Measurements from ENCODE around the gene MRPL40.
A peak's percentile ranks its signal among the peaks of the same experiment; 100 is the strongest.
"Not testable (repeated sequence)": the region's sequence is repeated elsewhere in the genome, so short reads cannot be mapped to it uniquely, and the experiment has no call there.

The MRPL40 gene

DNA sequence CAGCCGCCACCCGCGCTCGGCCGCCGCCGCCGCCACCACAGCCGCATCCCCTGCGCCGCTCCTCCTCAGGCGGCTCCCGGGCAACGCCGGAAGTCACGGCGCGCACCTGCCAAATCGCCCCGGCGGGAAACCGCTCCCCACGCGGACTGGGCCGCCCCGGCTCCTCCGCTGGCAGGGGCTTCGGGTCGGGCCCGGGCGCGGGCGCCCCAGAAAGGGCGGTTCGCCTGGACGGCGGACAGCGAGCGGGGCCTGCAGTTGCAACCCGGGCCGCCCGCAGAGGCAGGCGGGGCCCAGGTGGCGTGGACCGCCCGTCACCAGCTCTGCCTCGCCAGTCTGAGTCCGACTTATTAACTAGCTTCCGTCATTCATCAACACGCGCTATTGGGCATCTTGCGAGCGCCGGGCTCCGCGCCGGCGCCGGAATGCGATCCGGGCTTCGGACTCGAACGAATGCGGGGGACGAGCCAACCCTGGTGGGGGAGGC is 654 bp upstream of the MRPL40 start, which contains the start of gene HIRA:
Gene HIRA, minus strand, starts transcription at position 85 of the 484 bp plus-strand sequence. CDS start 257 bp downstream, outside the sequence.
- TF ChIP-seq, protein P1, sequence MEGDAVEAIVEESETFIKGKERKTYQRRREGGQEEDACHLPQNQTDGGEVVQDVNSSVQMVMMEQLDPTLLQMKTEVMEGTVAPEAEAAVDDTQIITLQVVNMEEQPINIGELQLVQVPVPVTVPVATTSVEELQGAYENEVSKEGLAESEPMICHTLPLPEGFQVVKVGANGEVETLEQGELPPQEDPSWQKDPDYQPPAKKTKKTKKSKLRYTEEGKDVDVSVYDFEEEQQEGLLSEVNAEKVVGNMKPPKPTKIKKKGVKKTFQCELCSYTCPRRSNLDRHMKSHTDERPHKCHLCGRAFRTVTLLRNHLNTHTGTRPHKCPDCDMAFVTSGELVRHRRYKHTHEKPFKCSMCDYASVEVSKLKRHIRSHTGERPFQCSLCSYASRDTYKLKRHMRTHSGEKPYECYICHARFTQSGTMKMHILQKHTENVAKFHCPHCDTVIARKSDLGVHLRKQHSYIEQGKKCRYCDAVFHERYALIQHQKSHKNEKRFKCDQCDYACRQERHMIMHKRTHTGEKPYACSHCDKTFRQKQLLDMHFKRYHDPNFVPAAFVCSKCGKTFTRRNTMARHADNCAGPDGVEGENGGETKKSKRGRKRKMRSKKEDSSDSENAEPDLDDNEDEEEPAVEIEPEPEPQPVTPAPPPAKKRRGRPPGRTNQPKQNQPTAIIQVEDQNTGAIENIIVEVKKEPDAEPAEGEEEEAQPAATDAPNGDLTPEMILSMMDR (IDR thresholded peaks at IDR 0.05; ENCODE audit: insufficient read depth, low read length, missing control alignments) = no peak
- no peak for DNase-seq (ENCODE audit: low read depth, low spot score)
- peak within 1 kb of the TSS; percentile 91 for H3K4me3 ChIP-seq (ENCODE audit: low read depth, low read length)
- POLR2A ChIA-PET = interaction anchor here (0.7 to 1.4 kb wide), 5 partner anchors 12 to 198 kb away, joined by 3 to 6 read pairs (median 4); partner anchors contain the start of genes C22orf39, CDC45 and UFD1
- CTCF ChIA-PET = no interaction called here

DNA sequence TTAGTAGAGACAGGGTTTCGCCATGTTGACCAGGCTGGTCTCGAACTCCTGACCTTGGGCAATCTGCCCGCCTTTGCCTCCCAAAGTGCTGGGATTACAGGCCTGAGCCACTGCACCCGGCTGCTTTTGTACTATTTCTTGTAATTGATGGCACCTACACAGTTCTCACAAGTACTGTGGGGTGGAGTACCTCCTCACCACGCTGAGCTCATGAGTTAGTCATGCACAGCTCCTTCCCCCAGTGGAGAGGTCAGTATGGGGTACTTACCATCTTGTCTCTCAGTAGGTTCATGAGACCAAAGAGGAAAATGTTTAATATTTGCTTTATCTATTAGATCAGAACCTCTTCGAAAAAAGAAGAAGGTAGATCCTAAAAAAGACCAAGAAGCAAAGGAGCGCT is 2.1 kb downstream of the MRPL40 start:
- DNase-seq (ENCODE audit: low read depth, low spot score) = no peak
- ChIA-PET CTCF (interaction anchor here (0.9 to 2.1 kb wide), 2 partner anchors 11 to 196 kb away, joined by 3 to 6 read pairs; no protein-coding TSS in a partner anchor), POLR2A (interaction anchor here (1.0 kb wide), 1 partner anchor 195 kb away, joined by 4 read pairs; no protein-coding TSS in a partner anchor)
- no peak overlapping the region for H3K4me3 ChIP-seq (ENCODE audit: low read depth, low read length)
- TF ChIP-seq, protein P1 (IDR thresholded peaks at IDR 0.05; ENCODE audit: insufficient read depth, low read length, missing control alignments) = no peak

DNA sequence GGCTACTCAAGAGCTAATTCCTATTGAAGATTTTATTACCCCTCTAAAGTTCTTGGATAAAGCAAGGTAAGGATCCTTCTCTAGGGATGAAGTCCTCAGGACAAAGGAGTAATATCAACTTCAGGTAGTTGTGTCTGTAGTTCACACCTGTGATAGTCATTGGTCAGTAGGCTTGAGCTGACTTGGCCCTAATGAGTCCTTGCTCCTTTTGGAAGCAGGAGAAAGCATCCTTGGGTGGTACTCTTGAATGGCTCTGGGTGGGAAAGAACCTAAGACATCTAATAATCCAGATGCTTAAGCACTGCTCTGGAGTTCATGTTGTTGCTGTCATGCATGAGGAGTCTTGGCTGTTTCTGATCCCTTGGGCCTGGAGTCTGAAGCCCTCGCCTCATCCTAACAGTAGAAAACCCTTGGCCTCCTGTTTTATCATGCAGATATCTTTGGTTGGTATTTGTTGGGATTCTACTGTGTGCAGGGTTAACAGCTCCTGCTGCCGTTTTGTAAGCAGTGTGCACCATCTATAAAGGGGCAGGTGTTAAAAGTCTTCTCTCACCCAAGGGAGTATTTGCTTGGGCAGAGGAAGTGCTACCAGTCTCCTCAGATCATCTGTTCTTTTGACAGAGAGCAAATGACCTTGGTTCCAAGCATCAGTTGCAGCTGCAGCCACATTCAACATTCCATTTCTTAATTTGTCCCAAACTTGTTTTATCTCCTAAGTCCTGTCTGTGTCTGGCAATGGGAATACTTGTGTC is 2.7 kb downstream of the MRPL40 start:
- CTCF ChIA-PET = interaction anchor here (0.9 to 2.1 kb wide), 3 partner anchors 10 to 195 kb away, joined by 3 to 6 read pairs (median 4); partner anchors contain the start of gene C22orf39
- POLR2A ChIA-PET = no interaction called here
- H3K4me3 ChIP-seq (ENCODE audit: low read depth, low read length) = no peak overlapping the region
- TF ChIP-seq, protein P1 (IDR thresholded peaks at IDR 0.05; ENCODE audit: insufficient read depth, low read length, missing control alignments) = no peak
- no peak for DNase-seq (ENCODE audit: low read depth, low spot score)

DNA sequence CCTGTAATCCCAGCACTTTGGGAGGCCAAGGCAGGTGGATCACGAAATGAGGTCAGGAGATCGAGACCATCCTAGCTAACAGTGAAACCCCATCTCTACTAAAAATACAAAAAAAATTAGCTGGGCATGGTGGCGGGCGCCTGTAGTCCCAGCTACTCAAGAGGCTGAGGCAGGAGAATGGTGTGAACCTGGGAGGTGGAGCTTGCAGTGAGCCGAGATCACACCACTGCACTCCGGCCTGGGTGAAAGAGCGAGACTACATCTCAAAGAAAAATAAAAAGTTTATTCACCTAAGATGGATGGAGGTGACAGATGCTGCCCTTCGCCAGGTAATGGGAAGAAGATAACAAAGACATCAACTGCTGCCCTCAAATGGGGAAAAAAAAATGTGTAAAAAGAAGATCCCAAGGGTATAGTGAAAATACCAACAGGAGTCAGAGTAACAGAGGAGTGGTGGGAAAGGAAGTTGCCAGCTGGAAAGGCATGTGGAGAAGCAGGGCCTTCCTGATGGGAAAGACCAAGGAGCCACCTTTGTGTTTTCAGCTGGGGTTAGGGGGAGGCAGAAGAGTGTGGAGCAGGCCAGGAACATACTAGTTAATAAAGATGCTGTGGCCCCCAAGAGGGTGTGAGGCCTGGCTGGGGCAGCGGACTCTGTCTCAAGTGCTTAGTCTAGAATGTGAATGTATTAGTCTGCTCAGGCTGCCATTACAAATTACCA is 4.3 kb downstream of the MRPL40 start:
- H3K4me3 ChIP-seq (ENCODE audit: low read depth, low read length); CTCF ChIA-PET; POLR2A ChIA-PET; DNase-seq (ENCODE audit: low read depth, low spot score): not testable (repeated sequence)

DNA sequence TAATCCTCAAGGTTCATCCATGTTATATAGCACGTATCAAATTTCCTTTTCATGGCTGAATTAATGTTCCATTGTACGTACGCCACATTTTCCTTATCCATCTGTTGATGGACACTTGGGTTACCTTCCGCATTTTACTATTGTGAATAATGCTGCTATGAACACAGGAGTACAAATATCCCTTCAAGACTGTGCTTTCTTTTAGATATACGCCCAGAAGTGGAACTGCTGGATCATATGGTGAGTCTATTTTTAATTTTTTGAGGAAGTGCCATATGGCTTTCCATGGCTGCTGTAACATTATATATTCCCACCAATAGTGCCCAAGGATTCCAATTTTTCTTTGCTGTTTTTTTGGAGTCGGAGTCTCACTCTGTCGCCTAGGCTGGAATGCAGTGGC is 6.0 kb downstream of the MRPL40 start:
- POLR2A ChIA-PET = interaction anchor here (0.6 kb wide), 1 partner anchor 48 kb away, joined by 3 read pairs; no protein-coding TSS in a partner anchor
- H3K4me3 ChIP-seq (ENCODE audit: low read depth, low read length) = no peak overlapping the region
- no peak for DNase-seq (ENCODE audit: low read depth, low spot score)
- CTCF ChIA-PET = no interaction called here
- TF ChIP-seq, protein P1 (IDR thresholded peaks at IDR 0.05; ENCODE audit: insufficient read depth, low read length, missing control alignments) = no peak

DNA sequence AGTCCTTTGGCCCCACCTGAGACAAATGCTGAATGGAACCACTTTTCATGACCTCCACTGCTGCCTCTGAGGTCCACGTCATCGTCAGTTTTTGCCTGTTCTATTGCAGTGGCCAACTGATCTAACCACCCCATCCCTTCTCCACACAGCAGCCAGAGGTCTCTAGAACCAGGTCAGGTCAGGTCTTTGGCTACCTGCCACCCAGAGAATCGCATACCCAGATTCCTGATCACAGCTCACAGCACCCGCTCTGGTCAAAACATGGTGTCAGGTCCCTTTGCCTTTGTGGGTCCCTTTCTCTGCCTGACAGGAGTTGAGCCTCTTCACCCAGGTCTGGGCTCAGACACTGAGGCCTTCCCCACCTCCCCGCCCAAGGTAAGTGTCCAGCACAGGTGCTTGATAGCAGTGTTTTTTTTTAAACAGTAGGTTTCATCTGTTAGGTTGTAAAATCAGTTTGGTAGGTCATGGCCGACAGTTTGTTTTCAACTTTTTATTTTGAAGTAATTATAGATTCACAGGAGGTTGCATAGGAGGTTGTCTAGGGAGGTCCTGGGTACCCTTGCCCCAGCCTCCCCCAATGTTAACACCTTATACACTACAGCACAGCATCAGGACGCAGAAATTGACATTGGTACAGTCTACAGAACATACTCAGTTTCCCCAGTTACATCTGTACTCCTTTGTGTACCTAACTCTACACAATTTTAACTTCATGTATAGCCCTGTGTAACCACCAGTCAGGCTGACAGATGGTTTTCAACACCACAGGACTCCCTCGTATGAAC is 8.3 kb downstream of the MRPL40 start:
- TF ChIP-seq, protein P1 (IDR thresholded peaks at IDR 0.05; ENCODE audit: insufficient read depth, low read length, missing control alignments) = no peak
- no peak for DNase-seq (ENCODE audit: low read depth, low spot score)
- ChIA-PET POLR2A (no interaction called here), CTCF (no interaction called here)
- H3K4me3 ChIP-seq (ENCODE audit: low read depth, low read length) = no peak overlapping the region
